ENCODE data around the gene TMEM178A. TPM values are rescaled to one million over a fixed set of nuclear protein-coding genes. Genes with fewer than 3 reads are reported as not detected.
"Not testable (repeated sequence)": the region's sequence is repeated elsewhere in the genome, so short reads cannot be mapped to it uniquely, and the experiment has no call there.

TMEM178A gene
- total and polyA plus RNA-seq, 4 donors = 1.4 to 4.8 (median 3.2) TPM

GRCh38 chr2:39625193-39625926 lies 40.4 kb upstream of the TMEM178A start:
- no peaks in the 10 kb centered on the region for H3K9me3 ChIP-seq (ENCODE audit: control insufficient read depth in 4 of 4, insufficient read depth in 3 of 4, low read length in 3 of 4)
- no peaks in the 10 kb centered on the region for H3K36me3 ChIP-seq (ENCODE audit: control insufficient read depth in 4 of 4, insufficient read depth in 4 of 4, low read length in 4 of 4)
- H3K4me1 ChIP-seq (ENCODE audit: control insufficient read depth in 5 of 5, insufficient read depth in 5 of 5, low read length in 5 of 5) = peaks cover 0 to 53% (median 9%) of the 10 kb centered on the region in 5 donors
- no peaks in the 10 kb centered on the region for H3K27me3 ChIP-seq (ENCODE audit: control insufficient read depth in 3 of 3, insufficient read depth in 3 of 3, low read length in 2 of 3)
- no peak overlapping the region for H3K4me3 ChIP-seq
- TF ChIP-seq, protein P1, sequence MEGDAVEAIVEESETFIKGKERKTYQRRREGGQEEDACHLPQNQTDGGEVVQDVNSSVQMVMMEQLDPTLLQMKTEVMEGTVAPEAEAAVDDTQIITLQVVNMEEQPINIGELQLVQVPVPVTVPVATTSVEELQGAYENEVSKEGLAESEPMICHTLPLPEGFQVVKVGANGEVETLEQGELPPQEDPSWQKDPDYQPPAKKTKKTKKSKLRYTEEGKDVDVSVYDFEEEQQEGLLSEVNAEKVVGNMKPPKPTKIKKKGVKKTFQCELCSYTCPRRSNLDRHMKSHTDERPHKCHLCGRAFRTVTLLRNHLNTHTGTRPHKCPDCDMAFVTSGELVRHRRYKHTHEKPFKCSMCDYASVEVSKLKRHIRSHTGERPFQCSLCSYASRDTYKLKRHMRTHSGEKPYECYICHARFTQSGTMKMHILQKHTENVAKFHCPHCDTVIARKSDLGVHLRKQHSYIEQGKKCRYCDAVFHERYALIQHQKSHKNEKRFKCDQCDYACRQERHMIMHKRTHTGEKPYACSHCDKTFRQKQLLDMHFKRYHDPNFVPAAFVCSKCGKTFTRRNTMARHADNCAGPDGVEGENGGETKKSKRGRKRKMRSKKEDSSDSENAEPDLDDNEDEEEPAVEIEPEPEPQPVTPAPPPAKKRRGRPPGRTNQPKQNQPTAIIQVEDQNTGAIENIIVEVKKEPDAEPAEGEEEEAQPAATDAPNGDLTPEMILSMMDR (IDR thresholded peaks at IDR 0.05; ENCODE audit: control extremely low read depth, extremely low read depth) = no peak
- H3K27ac ChIP-seq (ENCODE audit: low read depth in 1 of 2, low read length in 1 of 2) = no peak overlapping the region
- peak in 1 of 3 donors; percentile 31 for DNase-seq
- H3K9ac ChIP-seq (ENCODE audit: insufficient read depth in 1 of 2, low read length in 2 of 2) = peak overlapping the region in 1 of 2 donors; percentile 17
- ATAC-seq (ENCODE audit: insufficient read depth, low FRiP score) = no peak
- 43 to 60% methylated on average over 9 of the region's 9 CpGs for WGBS, 2 donors

DNA sequence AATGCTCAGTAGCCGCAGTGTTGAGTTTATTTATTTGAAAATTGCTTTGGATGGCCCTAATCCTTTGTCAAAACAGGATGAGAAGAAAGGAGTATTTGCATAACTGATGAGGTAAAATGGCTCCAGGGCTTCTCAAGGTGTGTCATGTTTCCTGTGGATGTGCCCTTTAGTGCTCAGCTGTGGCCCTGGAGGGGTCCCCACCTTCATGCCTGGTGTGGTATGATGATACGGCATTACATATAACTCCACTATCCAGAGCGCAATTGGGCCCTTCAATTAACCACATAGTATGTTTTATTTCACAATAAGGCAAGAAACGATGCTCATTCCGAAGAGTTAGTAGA lies 39.8 kb upstream of the TMEM178A start:
- H3K9ac ChIP-seq (ENCODE audit: insufficient read depth in 1 of 2, low read length in 2 of 2) = no peak overlapping the region
- DNase-seq (no peak), ATAC-seq (ENCODE audit: insufficient read depth, low FRiP score) (no peak)
- H3K4me1 ChIP-seq (ENCODE audit: control insufficient read depth in 5 of 5, insufficient read depth in 5 of 5, low read length in 5 of 5) = peaks cover 0 to 47% (median 4%) of the 10 kb centered on the region in 5 donors
- H3K36me3 ChIP-seq (ENCODE audit: control insufficient read depth in 4 of 4, insufficient read depth in 4 of 4, low read length in 4 of 4) = no peaks in the 10 kb centered on the region
- H3K9me3 ChIP-seq (ENCODE audit: control insufficient read depth in 4 of 4, insufficient read depth in 3 of 4, low read length in 3 of 4) = no peaks in the 10 kb centered on the region
- H3K4me3 ChIP-seq = no peak overlapping the region
- no peak overlapping the region for H3K27ac ChIP-seq (ENCODE audit: low read depth in 1 of 2, low read length in 1 of 2)
- WGBS, 2 donors = 35 to 68% methylated on average over 5 of the region's 5 CpGs
- H3K27me3 ChIP-seq (ENCODE audit: control insufficient read depth in 3 of 3, insufficient read depth in 3 of 3, low read length in 2 of 3) = no peaks in the 10 kb centered on the region
- TF ChIP-seq, protein P1 (IDR thresholded peaks at IDR 0.05; ENCODE audit: control extremely low read depth, extremely low read depth) = no peak

GRCh38 chr2:39628346-39628745 lies 37.4 kb upstream of the TMEM178A start:
- H3K9ac ChIP-seq (ENCODE audit: insufficient read depth in 1 of 2, low read length in 2 of 2); H3K27me3 ChIP-seq (ENCODE audit: control insufficient read depth in 3 of 3, insufficient read depth in 3 of 3, low read length in 2 of 3); H3K9me3 ChIP-seq (ENCODE audit: control insufficient read depth in 4 of 4, insufficient read depth in 3 of 4, low read length in 3 of 4); DNase-seq; ATAC-seq (ENCODE audit: insufficient read depth, low FRiP score); H3K36me3 ChIP-seq (ENCODE audit: control insufficient read depth in 4 of 4, insufficient read depth in 4 of 4, low read length in 4 of 4); H3K4me3 ChIP-seq; H3K27ac ChIP-seq (ENCODE audit: low read depth in 1 of 2, low read length in 1 of 2): not testable (repeated sequence)
- WGBS, 2 donors = 96 to 98% methylated on average over 20 to 26 of the region's 28 CpGs
- H3K4me1 ChIP-seq (ENCODE audit: control insufficient read depth in 5 of 5, insufficient read depth in 5 of 5, low read length in 5 of 5) = peaks cover 0 to 24% (median 5%) of the 10 kb centered on the region in 5 donors

GRCh38 chr2:39629646-39630045 lies 36.1 kb upstream of the TMEM178A start:
- no peak for ATAC-seq (ENCODE audit: insufficient read depth, low FRiP score)
- no peak overlapping the region for H3K4me3 ChIP-seq
- no peaks in the 10 kb centered on the region for H3K9me3 ChIP-seq (ENCODE audit: control insufficient read depth in 4 of 4, insufficient read depth in 3 of 4, low read length in 3 of 4)
- H3K27ac ChIP-seq (ENCODE audit: low read depth in 1 of 2, low read length in 1 of 2) = no peak overlapping the region
- TF ChIP-seq, protein P1 (IDR thresholded peaks at IDR 0.05; ENCODE audit: control extremely low read depth, extremely low read depth) = no peak
- no peak overlapping the region for H3K9ac ChIP-seq (ENCODE audit: insufficient read depth in 1 of 2, low read length in 2 of 2)
- H3K4me1 ChIP-seq (ENCODE audit: control insufficient read depth in 5 of 5, insufficient read depth in 5 of 5, low read length in 5 of 5) = peaks cover 0 to 17% (median 4%) of the 10 kb centered on the region in 5 donors
- H3K36me3 ChIP-seq (ENCODE audit: control insufficient read depth in 4 of 4, insufficient read depth in 4 of 4, low read length in 4 of 4) = no peaks in the 10 kb centered on the region
- H3K27me3 ChIP-seq (ENCODE audit: control insufficient read depth in 3 of 3, insufficient read depth in 3 of 3, low read length in 2 of 3) = no peaks in the 10 kb centered on the region
- no peak for DNase-seq
- WGBS, 2 donors = 93 to 98% methylated on average over 3 of the region's 3 CpGs
